Natural killer cell treated with Interleukin-12 subunit alpha and Interleukin-12 subunit beta and Interleukin-15 and Interleukin-18, amount 100 ng/mL, for 72 hours (primary cell): ENCODE results near the gene SIPA1. TPM values are rescaled to one million over a fixed set of nuclear protein-coding genes. Genes with fewer than 3 reads are reported as not detected.

Experiments used
- ATAC-seq, 2 donors: fragments of 150-1000 bp; cut with Tn5 transposase in 1 of 2; sonication (Bioruptor Pico), chemical (Tn5 transposase) in 1 of 2; 2 replicates each; pipeline ENCODE4 v1.10.0; 2021
- DNase-seq: peaks from one replicate; pipeline ENCODE4 v3.0.0; 2022; ENCODE audit warnings: low spot score
- H3K27ac Mint-ChIP-seq, 2 donors: 1 replicate in 1 of 2; 2 replicates in 1 of 2; pipeline ENCODE4 v1.8.0; 2022; ENCODE audit warnings: mixed read lengths in 2 of 2, mild to moderate bottlenecking in 1 of 2, moderate library complexity in 1 of 2
- H3K27me3 Mint-ChIP-seq, 2 donors: 1 replicate in 1 of 2; 2 replicates in 1 of 2; pipeline ENCODE4 v1.8.0; 2022; ENCODE audit warnings: mixed read lengths in 2 of 2
- H3K36me3 Mint-ChIP-seq: one replicate; pipeline ENCODE4 v1.8.0; 2022; ENCODE audit warnings: mixed read lengths
- H3K4me1 Mint-ChIP-seq, 2 donors: 1 replicate in 1 of 2; 2 replicates in 1 of 2; pipeline ENCODE4 v1.8.0; 2022; ENCODE audit warnings: low read depth in 2 of 2, mixed read lengths in 2 of 2, mild to moderate bottlenecking in 1 of 2
- H3K4me3 Mint-ChIP-seq: one replicate; pipeline ENCODE4 v1.8.0; 2022; ENCODE audit warnings: mixed read lengths
- H3K9me3 Mint-ChIP-seq: 2 replicates; pipeline ENCODE4 v1.8.0; 2022; ENCODE audit warnings: mixed read lengths
- total RNA-seq, 2 donors: library from RNA; stranded (reverse); gene quantifications; one replicate each; pipeline ENCODE4 v1.2.3, GENCODE V29; 2022

Gene SIPA1
- total RNA-seq, 2 donors from 2014 or later, result 139 to 140 TPM

DNA sequence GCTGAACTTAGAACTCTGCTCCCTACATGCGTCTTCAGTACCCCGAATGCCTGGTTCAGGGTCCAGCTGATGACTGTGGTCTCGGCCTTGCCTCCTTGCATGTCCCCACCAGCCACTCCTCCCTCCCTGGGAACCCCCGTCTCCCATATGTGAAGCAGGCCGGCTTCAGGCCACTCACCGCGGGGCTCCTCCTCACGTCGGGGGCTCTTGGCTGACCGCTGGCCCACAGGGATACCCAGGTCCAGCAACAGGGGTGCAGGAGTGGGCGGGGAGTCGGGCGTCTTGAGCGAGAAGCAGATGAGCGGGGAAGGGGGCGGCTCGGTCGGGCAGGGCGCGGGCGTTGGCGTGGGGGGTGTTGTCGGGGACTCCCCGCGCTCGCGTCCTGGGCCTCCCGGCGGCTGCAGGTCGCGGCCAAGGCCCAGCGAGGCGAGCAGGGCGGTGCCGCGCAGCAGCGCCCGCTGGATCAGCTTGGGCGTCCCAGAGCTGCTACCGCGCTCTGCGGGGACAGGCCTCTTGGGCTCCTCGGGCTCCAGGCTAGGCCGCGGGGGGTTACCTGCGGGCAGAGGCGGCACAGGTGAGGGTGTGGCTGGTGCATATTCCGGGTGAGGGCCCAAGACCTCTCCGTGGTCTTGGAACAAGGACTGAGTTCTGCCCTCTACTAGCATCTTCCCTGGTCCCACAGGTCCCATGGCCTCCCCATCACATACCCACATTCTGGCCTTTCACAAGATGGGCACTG is 38.5 kb upstream of the SIPA1 start:
- no peaks in the 10 kb centered on the region for H3K36me3 Mint-ChIP-seq
- H3K9me3 Mint-ChIP-seq, result no peaks in the 10 kb centered on the region
- ATAC-seq (no peak), DNase-seq (no peak)
- no peak overlapping the region for H3K27ac Mint-ChIP-seq
- no peak overlapping the region for H3K4me3 Mint-ChIP-seq
- H3K4me1 Mint-ChIP-seq, result peaks cover 0 to 12% of the 10 kb centered on the region in 2 donors
- no peaks in the 10 kb centered on the region for H3K27me3 Mint-ChIP-seq

DNA sequence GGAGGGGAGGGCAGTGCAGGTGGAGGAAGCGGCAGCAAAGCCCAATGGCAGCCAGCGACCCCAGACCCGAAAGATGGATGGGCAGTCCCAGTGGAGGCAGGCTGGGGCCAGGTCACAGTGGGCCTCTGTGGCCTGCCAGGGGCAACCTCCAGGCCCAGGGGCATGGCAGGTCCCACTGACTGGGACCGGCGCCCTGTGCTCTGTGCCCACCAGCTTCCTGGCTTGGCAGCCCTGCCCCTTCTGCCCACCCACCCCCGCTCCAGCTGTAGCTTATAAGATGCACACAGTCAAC is 38.0 kb upstream of the SIPA1 start:
- DNase-seq, result no peak
- no peaks in the 10 kb centered on the region for H3K36me3 Mint-ChIP-seq
- H3K27me3 Mint-ChIP-seq, result no peaks in the 10 kb centered on the region
- no peak for ATAC-seq
- no peak overlapping the region for H3K27ac Mint-ChIP-seq
- no peak overlapping the region for H3K4me3 Mint-ChIP-seq
- peaks cover 0 to 11% of the 10 kb centered on the region in 2 donors for H3K4me1 Mint-ChIP-seq
- H3K9me3 Mint-ChIP-seq, result no peaks in the 10 kb centered on the region

DNA sequence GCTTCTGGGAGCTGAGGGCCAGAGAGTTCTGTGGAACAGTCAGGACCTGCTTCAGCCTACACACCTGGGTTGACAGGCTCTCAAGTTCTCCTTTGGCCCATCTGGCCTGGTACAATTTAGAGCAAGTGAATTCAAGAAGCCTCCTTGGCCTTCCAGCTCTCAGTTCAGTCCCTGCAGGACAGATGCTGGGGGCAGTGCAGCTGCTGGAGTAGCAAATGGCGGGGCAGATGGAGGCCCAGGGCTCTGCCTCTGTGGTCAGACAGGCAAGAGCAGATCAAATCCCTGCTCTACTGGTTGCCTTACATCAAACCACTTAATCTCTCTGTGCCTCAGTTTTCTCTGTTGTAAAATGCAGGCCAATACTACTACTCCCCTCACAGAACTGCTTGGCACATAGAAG is 33.6 kb upstream of the SIPA1 start:
- Mint-ChIP-seq H3K4me1 (peaks cover 4 to 7% of the 10 kb centered on the region in 2 donors), H3K27ac (no peak overlapping the region), H3K27me3 (no peaks in the 10 kb centered on the region), H3K36me3 (no peaks in the 10 kb centered on the region), H3K4me3 (no peak overlapping the region), H3K9me3 (no peaks in the 10 kb centered on the region)
- DNase-seq, result no peak
- ATAC-seq, result no peak

- DNase-seq (no peak), ATAC-seq (peak in 1 of 2 donors; percentile 46)
- Mint-ChIP-seq H3K4me1 (peaks cover 20% of the 10 kb centered on the region in 2 donors), H3K36me3 (no peaks in the 10 kb centered on the region), H3K4me3 (no peak overlapping the region), H3K27ac (no peak overlapping the region), H3K27me3 (no peaks in the 10 kb centered on the region), H3K9me3 (no peaks in the 10 kb centered on the region)
Observed at GRCh38 chr11:65606876-65607613, 30.9 kb upstream of the SIPA1 start.

DNA sequence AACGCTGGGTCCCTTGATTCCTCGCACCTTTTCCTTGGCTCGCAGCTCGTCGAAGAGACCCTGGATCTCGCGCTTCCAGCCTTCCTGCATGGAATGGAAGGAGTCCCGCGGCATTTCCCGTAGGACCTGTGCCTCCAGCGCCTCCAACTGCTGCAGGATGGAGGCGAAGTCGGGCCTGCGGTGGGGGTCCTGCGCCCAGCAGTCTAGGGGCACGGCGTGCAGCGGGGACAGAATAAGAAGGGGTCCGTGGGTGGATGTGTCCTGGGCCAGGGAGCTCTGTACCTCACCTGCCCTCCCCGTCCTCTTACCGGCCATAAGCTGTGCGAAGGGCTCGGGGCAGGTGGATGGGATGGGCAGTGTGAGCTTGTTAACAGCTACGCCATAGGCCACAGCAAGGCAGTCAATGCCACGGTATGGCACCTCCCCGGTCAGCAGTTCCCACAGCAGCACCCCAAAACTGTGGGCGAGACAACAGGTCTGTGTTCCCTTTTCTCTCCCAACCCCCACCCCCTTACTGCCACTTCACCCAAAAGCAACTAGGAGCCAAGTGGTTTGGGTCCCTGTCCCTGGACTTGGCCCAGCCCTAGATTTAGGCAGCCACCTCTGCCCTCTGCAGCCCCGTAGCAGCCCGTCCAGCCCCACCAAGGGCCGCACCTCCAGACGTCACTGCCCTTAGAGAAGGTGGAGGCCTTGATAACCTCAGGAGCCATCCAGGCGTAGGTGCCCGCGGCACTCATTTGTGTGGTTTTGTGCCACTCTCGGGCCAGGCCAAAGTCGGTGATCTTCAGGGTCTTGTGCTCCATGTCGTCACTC is 30.1 kb upstream of the SIPA1 start:
- Mint-ChIP-seq H3K27me3 (no peaks in the 10 kb centered on the region), H3K4me3 (no peak overlapping the region), H3K27ac (no peak overlapping the region), H3K36me3 (peaks cover 4% of the 10 kb centered on the region), H3K9me3 (no peaks in the 10 kb centered on the region), H3K4me1 (peaks cover 25 to 26% of the 10 kb centered on the region in 2 donors)
- ATAC-seq (no peak), DNase-seq (no peak)

DNA sequence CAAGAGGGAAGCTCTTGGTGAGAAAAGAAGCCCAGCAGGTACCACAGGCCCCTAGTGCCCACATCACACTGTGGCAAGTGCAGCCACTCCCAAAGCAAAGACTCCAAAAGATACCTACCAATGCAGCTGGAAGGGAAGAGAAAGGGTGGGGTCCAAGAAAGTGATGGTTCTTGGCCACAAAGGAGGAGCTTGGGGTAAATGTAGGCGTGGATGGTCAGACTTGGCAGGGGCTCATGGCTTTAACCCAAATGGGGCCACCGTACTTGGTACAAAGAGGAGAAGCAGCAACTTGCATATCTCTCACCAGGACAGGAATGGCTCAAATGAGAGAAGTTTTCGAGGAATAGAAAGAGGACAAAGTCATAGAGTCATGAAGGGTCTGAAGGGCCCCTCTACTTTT is 28.7 kb upstream of the SIPA1 start:
- Mint-ChIP-seq H3K4me1 (peaks cover 26 to 33% of the 10 kb centered on the region in 2 donors), H3K9me3 (no peaks in the 10 kb centered on the region), H3K27ac (peak overlapping the region; percentile 57 to 89), H3K4me3 (peak overlapping the region; percentile 1), H3K27me3 (no peaks in the 10 kb centered on the region), H3K36me3 (peaks cover 4% of the 10 kb centered on the region)
- DNase-seq, result no peak
- no peak for ATAC-seq

DNA sequence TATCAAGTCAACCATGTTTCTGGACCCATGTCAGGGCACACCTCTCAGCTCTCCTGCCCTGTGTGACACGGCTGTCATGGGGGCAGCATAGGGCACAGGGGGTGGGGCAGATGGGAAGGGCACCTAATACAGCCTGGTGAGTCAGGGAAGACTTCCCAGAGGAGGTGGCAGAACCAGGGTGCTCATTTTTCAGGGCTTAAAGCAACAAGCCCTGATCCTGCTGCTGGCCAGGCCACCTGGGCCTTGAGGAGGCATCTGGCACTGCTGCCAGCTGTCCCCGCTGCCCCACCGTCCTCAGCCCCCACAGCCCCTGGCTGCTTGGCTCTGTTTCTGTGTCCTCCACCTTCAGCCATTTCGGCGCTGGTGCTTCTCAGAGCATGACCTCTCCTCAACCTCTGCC is 28.2 kb upstream of the SIPA1 start:
- peaks cover 4% of the 10 kb centered on the region for H3K36me3 Mint-ChIP-seq
- no peaks in the 10 kb centered on the region for H3K27me3 Mint-ChIP-seq
- no peak for ATAC-seq
- H3K4me1 Mint-ChIP-seq, result peaks cover 26 to 35% of the 10 kb centered on the region in 2 donors
- no peak overlapping the region for H3K4me3 Mint-ChIP-seq
- H3K9me3 Mint-ChIP-seq, result no peaks in the 10 kb centered on the region
- H3K27ac Mint-ChIP-seq, result peak overlapping the region; percentile 87 to 89
- DNase-seq, result no peak

DNA sequence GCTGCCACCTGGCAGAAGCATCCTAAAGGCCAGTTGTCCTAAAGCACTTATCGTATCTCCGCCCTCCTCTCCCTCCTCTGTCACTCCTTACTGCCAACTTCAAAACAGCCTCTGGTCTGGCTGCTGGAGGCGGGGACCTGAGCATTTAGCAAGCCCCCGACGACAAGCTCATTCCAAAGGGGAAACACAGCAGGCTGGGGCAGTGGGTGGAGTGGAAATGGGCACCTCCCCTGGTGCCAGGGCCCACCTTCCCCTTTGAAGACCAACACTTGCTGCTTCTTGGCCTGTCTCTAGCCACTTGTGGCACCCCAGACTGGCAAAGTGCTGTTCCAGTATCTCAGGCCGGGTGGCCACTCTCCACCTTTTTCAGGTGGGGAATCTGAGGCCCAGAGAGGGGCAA is 27.5 kb upstream of the SIPA1 start:
- Mint-ChIP-seq H3K36me3 (peaks cover 4% of the 10 kb centered on the region), H3K9me3 (no peaks in the 10 kb centered on the region)

GRCh38 chr11:65611028-65611757 is 26.7 kb upstream of the SIPA1 start:
- no peaks in the 10 kb centered on the region for H3K27me3 Mint-ChIP-seq
- peaks cover 27 to 35% of the 10 kb centered on the region in 2 donors for H3K4me1 Mint-ChIP-seq
- no peak for DNase-seq
- H3K27ac Mint-ChIP-seq, result peak overlapping the region; percentile 87 to 89
- H3K9me3 Mint-ChIP-seq, result no peaks in the 10 kb centered on the region
- ATAC-seq, result no peak
- peak overlapping the region; percentile 27 for H3K4me3 Mint-ChIP-seq
- peaks cover 4% of the 10 kb centered on the region for H3K36me3 Mint-ChIP-seq

More for the DNA sequence above, 27.5 kb upstream of the SIPA1 start:
- no peak for DNase-seq
- Mint-ChIP-seq H3K4me1 (peaks cover 26 to 35% of the 10 kb centered on the region in 2 donors), H3K27ac (peak overlapping the region; percentile 87 to 89), H3K27me3 (no peaks in the 10 kb centered on the region), H3K4me3 (peak overlapping the region; percentile 22)
- ATAC-seq, result no peak

DNA sequence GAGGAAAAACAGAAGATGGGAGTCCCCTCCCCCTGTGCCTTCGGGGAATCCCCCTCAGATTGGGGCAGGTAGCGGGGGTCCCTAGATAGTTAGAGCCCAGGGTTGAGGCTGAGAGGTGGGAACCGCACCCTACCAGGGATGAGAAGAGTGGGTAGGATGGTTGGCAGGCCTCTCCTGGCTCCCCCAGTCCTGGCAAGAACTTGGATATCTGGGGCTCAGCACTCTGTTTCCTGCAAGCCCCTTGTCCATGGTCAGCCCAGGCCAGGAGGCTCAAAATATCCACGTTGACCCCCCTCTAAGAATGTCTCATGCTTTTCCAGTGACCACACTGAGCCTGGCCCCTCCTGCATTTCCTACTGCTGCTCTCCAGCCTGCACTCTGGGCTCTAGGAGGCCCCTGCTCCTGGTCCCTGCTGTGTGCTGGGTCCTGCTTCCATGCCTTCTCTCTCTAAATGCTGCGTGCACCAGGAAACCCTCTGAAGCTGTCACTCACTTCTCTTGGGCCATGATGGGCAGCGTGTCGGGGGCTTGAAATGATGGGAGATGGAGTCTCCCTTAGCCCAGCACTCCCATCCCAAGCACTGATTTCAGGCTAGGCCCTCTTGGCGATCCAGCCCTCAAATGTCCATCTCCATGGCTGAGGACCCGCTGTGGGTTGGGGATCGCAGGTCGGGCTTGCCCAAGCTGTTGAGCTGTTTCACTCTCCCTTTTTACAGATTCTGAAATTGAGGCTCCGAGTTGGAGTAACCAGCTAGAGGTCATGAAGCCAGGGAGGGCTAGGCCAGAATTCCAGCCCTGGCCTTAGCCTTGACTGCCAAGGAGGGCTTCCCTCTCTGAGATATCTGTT is 25.9 kb upstream of the SIPA1 start:
- peak overlapping the region; percentile 91 for H3K4me3 Mint-ChIP-seq
- peaks cover 10% of the 10 kb centered on the region for H3K36me3 Mint-ChIP-seq
- peaks cover 35 to 43% of the 10 kb centered on the region in 2 donors for H3K4me1 Mint-ChIP-seq
- no peak for ATAC-seq
- H3K27ac Mint-ChIP-seq, result peak overlapping the region; percentile 87 to 93
- no peak for DNase-seq
- no peaks in the 10 kb centered on the region for H3K9me3 Mint-ChIP-seq
- no peaks in the 10 kb centered on the region for H3K27me3 Mint-ChIP-seq

DNA sequence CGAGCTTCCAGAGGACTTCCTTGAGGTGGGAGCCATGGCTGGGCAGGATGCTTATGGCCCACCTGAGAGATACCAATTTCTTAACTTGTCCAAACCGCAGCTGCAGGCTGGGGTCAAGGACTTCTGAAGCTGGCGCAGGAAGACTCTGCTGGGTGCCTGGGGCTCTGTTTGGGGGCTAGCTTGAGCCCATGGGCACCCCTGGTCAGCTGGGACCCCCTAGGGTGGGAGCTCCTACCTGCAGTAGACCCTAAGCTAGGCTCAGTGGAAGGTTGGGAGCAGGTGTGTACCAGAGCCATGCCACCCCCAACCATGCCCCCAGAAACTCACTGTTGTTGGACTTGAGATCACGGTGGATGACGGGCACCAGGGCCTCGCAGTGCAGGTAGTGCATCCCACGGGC is 25.2 kb upstream of the SIPA1 start:
- peak overlapping the region; percentile 91 for H3K4me3 Mint-ChIP-seq
- no peak for ATAC-seq
- peaks cover 39 to 44% of the 10 kb centered on the region in 2 donors for H3K4me1 Mint-ChIP-seq
- DNase-seq, result no peak
- H3K27me3 Mint-ChIP-seq, result no peaks in the 10 kb centered on the region
- H3K36me3 Mint-ChIP-seq, result peaks cover 10% of the 10 kb centered on the region
- H3K9me3 Mint-ChIP-seq, result no peaks in the 10 kb centered on the region
- peak overlapping the region; percentile 87 to 93 for H3K27ac Mint-ChIP-seq

DNA sequence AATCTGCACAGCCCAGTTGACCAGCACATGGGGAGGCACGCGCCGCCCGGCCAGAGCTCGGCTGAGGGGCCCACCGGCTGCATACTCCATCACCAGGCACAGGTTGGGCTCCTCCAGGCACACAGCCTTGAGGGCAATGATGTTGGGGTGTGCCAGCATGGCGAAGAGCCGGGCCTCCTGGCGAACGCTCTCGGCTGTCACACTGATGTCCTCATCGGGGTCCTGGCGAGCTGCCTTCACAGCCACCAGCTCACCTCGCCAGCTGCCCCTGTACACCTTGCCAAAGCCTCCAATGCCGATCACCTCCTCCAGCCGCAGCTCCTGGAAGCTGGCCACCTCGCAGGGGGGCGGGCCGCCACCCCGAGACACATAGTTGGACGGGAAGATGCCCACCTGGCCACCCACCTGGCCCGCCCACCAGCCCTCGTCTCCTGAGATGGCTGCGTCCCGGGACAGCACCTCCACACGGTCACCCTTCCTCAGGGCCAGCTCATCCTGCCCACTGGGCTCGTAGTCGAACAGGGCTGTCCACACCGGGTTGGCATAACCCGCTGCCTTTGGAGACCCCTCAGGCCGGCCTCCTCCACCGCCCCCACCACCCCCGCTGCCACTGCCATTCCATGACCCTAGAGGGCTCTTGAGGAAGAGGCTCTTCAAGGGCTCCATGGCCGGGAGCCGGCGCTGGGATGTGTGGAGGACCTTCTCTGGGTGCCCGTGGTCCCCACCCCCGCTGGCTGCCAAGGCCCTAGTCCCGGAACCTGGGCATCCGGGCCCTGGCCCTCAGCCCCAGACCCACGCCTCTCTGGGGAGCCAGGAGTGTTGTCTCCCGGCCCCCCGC is 24.6 kb upstream of the SIPA1 start:
- peaks cover 10% of the 10 kb centered on the region for H3K36me3 Mint-ChIP-seq

More for the DNA sequence above, 24.6 kb upstream of the SIPA1 start:
- Mint-ChIP-seq H3K27me3 (no peaks in the 10 kb centered on the region), H3K27ac (peak overlapping the region; percentile 75 to 92), H3K4me1 (peaks cover 39 to 44% of the 10 kb centered on the region in 2 donors), H3K4me3 (peak overlapping the region; percentile 91), H3K9me3 (no peaks in the 10 kb centered on the region)
- no peak for DNase-seq
- no peak for ATAC-seq
